Muscle layer of colon (tissue), 2 donors: Measurements from ENCODE around the gene MELTF.
"Not testable (repeated sequence)": the region's sequence is repeated elsewhere in the genome, so short reads cannot be mapped to it uniquely, and the experiment has no call there.

Source experiments
- H3K27ac ChIP-seq: one replicate; pipeline ENCODE4 v1.7.0; 2013; ENCODE audit warnings: low read depth, mild to moderate bottlenecking, low read length, moderate library complexity
- H3K27me3 ChIP-seq, 2 donors: one replicate each; pipeline ENCODE4 v1.7.0; 2013; ENCODE audit warnings: low read length in 2 of 2, mild to moderate bottlenecking in 2 of 2; ENCODE audit not compliant: insufficient read depth in 2 of 2, control insufficient read depth in 1 of 2
- H3K36me3 ChIP-seq: one replicate; pipeline ENCODE4 v1.7.0; 2013; ENCODE audit warnings: mild to moderate bottlenecking, low read length; ENCODE audit not compliant: insufficient read depth
- H3K4me1 ChIP-seq: one replicate; pipeline ENCODE4 v1.7.0; 2013; ENCODE audit warnings: mild to moderate bottlenecking, low read length; ENCODE audit not compliant: insufficient read depth
- H3K4me3 ChIP-seq, 2 donors: one replicate each; pipeline ENCODE4 v1.7.0; 2013; ENCODE audit warnings: low read length in 2 of 2, low read depth in 1 of 2, mild to moderate bottlenecking in 1 of 2, moderate library complexity in 1 of 2
- H3K9ac ChIP-seq: one replicate; pipeline ENCODE4 v1.7.0; 2013; ENCODE audit warnings: low read length
- H3K9me3 ChIP-seq: one replicate; pipeline ENCODE4 v1.7.0; 2013; ENCODE audit warnings: mild to moderate bottlenecking, low read length
- donor health status: abdominal sarcoma.
- donor health status: Adenocarcinoma of cecum.

Gene MELTF

DNA sequence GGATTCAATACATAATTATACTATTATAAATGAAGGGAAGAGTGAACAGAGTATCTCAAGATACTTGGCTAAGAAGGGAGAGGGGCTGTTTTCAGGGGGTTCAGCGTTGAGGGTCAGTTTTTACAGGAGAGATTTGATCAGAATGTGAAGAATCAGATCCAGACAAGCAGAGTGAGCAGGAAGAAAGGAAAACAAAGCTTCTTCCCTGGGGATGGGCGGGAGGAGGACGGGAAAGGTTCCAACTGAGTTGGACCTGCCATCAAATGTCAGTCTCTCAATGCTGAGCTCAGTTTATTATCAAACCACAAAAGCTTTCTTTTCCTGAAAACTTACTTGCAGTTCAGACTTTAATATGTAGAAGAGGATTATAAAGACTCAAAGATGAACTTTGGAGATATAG, 6.0 kb upstream of the MELTF start:
- Histone ChIP-seq H3K4me3 (no peak overlapping the region), H3K27ac (no peak overlapping the region), H3K27me3 (peaks cover 0 to 9% of the 10 kb centered on the region in 2 donors), H3K9me3 (no peaks in the 10 kb centered on the region), H3K9ac (no peak overlapping the region), H3K36me3 (no peaks in the 10 kb centered on the region), H3K4me1 (no peaks in the 10 kb centered on the region)

DNA sequence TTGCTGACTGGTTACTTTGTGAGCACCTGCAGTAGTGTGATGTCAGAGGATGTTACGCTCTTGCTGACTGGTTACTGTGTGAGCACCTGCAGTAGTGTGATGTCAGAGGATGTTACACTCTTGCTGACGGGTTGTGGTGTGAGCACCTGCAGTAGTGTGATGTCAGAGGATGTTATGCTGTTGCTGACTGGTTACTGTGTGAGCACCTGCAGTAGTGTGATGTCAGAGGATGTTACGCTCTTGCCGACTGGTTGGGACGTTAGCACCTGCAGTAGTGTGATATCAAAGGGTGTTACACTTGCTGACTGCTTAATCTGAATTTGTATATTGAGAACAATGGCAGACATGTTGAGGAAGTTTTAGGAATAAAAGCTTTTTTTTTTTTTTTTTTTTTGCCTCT, 5.2 kb upstream of the MELTF start:
- H3K4me3 ChIP-seq, H3K9me3 ChIP-seq, H3K27me3 ChIP-seq, H3K27ac ChIP-seq, H3K9ac ChIP-seq, H3K4me1 ChIP-seq, H3K36me3 ChIP-seq: not testable (repeated sequence)

DNA sequence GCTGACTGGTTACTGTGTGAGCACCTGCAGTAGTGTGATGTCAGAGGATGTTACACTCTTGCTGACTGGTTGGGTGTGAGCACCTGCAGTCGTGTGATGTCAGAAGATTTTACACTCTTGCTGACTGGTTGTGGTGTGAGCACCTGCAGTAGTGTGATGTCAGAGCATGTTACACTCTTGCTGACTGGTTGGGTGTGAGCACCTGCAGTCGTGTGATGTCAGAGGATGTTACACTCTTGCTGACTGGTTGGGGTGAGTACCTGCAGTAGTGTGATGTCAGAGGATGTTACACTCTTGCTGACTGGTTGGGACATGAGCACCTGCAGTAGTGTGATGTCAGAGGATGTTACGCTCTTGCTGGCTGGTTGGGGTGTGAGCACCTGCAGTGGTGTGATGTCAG, 4.1 kb upstream of the MELTF start:
- H3K27ac ChIP-seq, H3K36me3 ChIP-seq, H3K4me3 ChIP-seq, H3K4me1 ChIP-seq, H3K9ac ChIP-seq, H3K9me3 ChIP-seq: not testable (repeated sequence)
- peaks cover 0 to 19% of the 10 kb centered on the region in 2 donors for H3K27me3 ChIP-seq

DNA sequence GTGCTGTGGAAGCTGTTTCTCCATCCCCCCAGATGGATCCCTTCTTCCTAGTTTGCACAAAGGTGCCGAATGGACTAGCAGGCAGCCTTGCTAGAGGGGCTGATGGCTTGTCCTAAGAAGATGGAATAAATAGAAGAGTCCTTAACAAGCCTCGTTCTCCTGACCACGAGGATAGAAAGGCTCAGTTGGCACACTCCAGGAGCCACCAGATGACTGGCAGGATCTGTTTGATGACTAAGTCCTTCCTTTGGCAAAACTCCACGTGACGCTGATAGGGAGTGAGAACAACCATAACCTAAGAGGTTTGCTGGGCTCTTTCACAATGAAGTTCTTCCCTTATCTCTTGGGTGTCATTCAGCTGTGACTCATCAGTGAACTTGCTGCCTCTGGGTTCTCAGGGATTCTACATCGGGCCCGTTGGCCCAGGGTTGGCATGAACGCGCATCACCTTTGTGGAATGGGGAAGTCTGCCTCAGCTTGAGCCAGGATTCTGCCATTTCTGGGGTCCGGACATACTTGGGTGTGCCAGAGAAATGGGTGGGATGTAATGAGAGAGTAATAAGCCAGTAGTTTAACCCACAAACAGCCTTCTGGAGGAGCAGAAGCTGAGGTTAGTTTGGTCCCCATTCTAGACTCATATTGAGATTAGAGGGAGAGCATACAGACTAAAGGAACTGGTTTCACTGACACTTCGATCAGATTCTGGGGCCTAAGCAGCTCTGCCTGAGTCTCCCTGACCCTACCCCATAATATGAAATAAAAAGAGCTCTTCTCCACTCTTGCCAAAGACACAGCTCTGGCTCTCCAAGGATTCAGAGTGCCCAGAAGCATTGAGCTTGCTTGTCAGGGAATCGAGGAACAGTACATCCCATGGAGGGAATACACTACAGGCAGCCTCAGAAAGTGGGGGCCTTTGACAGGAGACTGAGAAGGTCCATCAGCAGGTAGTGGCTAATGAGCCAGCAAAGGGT, 2.0 kb upstream of the MELTF start:
- no peak overlapping the region for H3K27ac ChIP-seq
- no peaks in the 10 kb centered on the region for H3K9me3 ChIP-seq
- peaks cover 0 to 20% of the 10 kb centered on the region in 2 donors for H3K27me3 ChIP-seq
- no peak overlapping the region for H3K9ac ChIP-seq
- no peaks in the 10 kb centered on the region for H3K36me3 ChIP-seq
- no peak overlapping the region for H3K4me3 ChIP-seq
- no peaks in the 10 kb centered on the region for H3K4me1 ChIP-seq

DNA sequence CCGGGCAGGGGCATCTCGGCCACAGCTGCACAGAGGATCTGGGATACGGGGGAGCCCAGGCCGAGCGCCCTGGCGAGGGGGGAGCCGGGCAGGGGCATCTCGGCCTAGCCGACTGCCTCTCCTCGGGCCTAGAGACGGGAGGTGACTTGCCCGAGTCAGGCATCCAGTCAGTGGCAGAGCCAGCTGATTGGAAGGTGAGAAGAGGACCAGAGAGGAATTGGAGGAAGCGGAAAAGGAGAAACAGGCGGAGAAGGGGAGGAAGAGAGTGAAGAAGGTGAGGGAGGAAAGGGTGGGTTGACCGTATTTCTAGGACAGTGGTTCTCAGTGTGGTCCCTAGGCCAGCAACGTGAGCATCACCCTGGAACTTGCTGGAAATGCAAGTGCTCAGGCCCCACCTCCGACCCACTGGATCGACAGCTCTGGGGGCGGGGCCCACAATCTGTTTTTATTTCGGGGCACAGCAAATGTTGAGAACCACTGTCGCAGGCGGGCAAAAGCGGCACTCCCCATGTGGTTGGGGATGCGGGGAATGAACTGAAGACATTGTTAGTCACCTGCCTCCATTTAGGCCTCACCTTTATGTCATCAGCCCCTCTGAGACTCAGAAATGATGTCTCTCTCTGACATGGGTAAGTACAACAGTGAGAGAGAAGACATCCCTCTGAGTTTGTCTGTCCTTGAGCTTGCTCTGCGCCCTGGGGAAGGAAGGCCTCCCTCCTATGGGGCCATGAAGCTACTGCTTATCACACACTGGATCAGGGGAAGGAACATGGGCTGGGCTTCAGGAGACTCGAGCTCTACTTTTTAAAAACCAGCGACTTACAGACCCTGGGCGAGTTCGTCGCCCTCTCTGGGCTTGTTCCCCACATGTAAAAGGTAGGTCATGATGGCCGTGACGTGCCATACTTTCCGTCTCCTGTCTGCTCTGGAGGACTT, 1.0 kb upstream of the MELTF start:
- no peak overlapping the region for H3K27ac ChIP-seq
- no peaks in the 10 kb centered on the region for H3K9me3 ChIP-seq
- H3K27me3 ChIP-seq, result peaks cover 0 to 20% of the 10 kb centered on the region in 2 donors
- no peaks in the 10 kb centered on the region for H3K4me1 ChIP-seq
- no peaks in the 10 kb centered on the region for H3K36me3 ChIP-seq
- H3K9ac ChIP-seq, result no peak overlapping the region
- no peak overlapping the region for H3K4me3 ChIP-seq

DNA sequence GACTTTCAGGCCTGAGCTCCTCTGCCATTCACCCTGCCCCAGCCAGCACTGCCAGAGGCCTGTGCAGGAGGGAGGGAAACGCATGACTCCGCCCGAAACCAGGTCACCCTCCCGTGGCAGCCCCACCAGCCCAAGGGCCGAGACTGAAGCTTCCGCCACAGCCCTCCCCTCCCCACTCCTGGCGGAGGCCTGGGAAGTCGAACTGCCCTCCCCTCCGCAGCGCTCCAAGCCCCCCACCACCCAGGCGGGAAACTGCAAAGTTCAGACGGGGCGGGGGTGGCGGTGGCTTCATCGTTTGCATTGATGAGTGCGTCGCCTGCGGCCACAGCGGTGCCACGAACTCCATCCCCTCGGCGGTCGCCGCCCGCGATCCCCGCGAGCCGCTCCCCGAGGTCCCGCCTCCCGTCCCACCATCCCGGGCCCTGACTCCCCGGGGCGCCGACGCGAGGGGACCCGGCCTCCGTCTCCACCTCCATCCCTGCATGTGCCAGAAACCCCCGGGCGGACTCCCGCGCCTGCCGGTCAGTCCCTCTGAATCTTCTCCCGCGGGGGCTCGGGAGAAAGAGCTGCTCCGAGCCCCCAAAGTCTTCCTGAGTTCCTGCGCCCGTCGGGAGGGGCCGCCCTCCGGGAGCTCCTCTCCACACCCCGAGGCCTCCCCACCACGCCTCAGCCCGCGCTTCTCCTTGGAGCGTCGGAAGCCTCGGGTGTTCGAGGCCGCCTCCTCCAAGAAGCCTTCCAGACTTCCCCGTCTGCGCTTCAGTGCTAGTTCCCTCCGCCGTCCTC, 698 bp downstream of the MELTF start:
- Histone ChIP-seq H3K36me3 (no peaks in the 10 kb centered on the region), H3K9me3 (no peaks in the 10 kb centered on the region), H3K27ac (no peak overlapping the region), H3K4me1 (no peaks in the 10 kb centered on the region), H3K27me3 (peaks cover 0 to 18% of the 10 kb centered on the region in 2 donors), H3K9ac (no peak overlapping the region), H3K4me3 (peak overlapping the region; percentile 32 to 47)

DNA sequence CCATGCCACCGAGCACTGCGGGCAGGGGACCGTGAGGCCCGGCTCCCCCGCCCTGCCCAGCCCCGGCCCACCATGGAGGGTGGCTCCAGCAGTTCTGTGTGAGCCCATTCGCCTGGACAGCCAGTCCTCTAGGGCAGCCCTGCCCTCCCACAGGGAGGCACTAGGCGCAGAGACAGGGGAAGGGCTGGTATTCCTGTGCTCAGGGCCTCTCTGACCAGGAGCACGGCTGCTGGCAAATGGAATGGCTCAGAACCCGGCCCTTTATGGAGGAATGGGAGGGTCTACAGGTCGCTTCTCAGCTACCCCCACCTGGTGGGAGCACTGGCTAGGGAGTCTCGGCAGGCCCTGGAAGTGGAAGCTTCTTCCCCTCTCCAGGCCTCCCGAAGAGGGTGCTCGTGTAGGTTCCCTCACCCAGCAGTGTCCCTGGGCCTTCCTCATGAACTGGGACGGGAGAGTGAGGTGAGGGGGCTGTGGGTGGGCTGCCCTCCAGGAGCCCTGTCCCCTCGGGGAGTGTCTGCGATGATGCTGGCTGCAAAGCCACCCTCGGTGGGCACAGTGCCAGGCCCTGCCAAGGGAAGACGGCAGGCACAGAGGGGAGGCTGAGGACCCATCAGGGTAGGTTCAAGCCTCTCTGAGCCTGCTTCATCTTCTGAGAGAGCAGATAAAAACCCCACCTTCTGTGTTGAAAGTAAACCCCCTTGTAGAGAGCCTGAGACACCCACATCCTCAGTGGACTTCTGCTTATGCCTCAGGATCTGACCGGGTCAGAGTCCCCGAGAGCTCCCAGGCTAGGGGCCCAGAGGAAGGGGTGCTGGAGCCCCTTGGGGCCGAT, 1.5 kb downstream of the MELTF start:
- Histone ChIP-seq H3K36me3 (no peaks in the 10 kb centered on the region), H3K9me3 (no peaks in the 10 kb centered on the region), H3K4me1 (no peaks in the 10 kb centered on the region), H3K27me3 (peaks cover 0 to 18% of the 10 kb centered on the region in 2 donors), H3K4me3 (no peak overlapping the region), H3K9ac (no peak overlapping the region), H3K27ac (no peak overlapping the region)

DNA sequence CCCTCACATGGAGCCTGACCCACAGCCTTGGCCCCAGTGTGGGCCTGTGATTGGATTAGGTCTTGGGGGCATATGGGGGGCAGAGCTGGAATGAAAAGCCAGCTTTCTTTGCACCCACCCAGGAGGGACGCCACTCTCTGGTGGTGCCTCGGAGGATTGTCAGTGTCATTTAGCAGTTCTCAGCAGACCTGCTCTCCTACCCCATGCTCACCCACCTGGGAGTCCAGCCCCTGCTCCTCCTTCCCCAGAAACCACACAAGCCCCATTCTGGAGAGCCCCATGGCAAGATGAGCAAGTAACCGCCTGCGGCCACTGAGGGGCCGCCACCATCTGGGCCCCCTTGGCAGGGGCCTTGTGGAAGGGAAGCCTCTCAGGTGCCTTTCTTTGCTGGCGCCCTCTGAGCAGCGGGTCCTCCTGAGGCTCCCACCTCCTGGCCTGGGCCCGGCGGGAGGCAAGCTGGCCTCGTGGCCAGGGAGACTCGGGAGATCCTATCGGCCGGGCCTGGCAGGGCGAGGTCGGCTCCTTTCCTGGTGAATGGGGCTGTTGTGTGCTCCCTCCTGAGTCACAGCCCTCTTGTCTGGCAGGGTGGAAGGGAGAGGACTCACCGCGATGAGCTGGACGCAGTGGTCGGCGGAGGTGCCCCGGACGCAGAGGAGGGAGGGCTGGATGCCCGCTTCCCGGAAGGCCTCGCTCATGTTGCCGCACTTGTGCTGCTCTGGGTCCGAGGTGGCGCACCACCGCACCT, 2.3 kb downstream of the MELTF start:
- H3K27me3 ChIP-seq, result peaks cover 0 to 18% of the 10 kb centered on the region in 2 donors

DNA sequence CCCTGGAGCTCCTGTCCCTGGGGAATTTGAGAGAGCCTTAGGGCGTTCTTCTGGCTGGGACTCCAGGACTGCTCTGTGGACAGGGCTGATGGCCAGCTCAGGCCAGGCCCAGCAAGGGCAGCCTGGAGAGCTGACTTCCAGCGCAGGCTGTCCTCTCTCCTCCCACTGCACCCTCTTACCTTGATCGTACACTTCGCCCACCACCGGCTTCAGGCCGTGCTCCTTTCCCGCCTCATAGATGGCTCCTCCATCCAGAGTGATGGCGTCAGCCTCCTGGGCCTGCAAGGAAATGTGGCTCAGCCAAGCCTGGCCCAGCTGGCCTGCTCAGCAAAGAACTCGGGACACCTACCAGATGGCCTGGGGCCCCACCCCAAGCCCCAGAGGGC, 3.1 kb downstream of the MELTF start:
- H3K27me3 ChIP-seq, result peaks cover 0 to 18% of the 10 kb centered on the region in 2 donors
- no peak overlapping the region for H3K27ac ChIP-seq
- no peak overlapping the region for H3K9ac ChIP-seq
- H3K9me3 ChIP-seq, result no peaks in the 10 kb centered on the region
- H3K4me1 ChIP-seq, result no peaks in the 10 kb centered on the region
- H3K36me3 ChIP-seq, result no peaks in the 10 kb centered on the region
- H3K4me3 ChIP-seq, result no peak overlapping the region

More for the DNA sequence above, 2.3 kb downstream of the MELTF start:
- Histone ChIP-seq H3K9me3 (no peaks in the 10 kb centered on the region), H3K4me3 (no peak overlapping the region), H3K27ac (no peak overlapping the region), H3K4me1 (no peaks in the 10 kb centered on the region), H3K9ac (no peak overlapping the region), H3K36me3 (no peaks in the 10 kb centered on the region)
